Prostate gland (tissue), 2 donors: ENCODE data around the gene PXMP4.

ENCODE experiments used
- CTCF ChIP-seq, 4 experiments: fragments of 200-600 bp in 2 of 4; fragments of 450-650 bp in 2 of 4; sonication (generic) in 2 of 4; IDR thresholded peaks; 1 replicate in 3 of 4; 2 replicates in 1 of 4; pipeline ENCODE4 v1.5.1; 2016 to 2019; ENCODE audit warnings: antibody characterized with exemption in 4 of 4, mild to moderate bottlenecking in 2 of 4, moderate library complexity in 2 of 4
- POLR2AphosphoS5 ChIP-seq: sonication (generic); formaldehyde crosslinking; IDR thresholded peaks from one replicate; pipeline ENCODE4 v1.6.1; 2017; ENCODE audit warnings: antibody characterized with exemption

- TF ChIP-seq CTCF (IDR thresholded peaks at IDR 0.05): no peak
- no peak for TF ChIP-seq POLR2AphosphoS5
Observed at GRCh38 chr20:33658929-33659328, 61.2 kb downstream of the PXMP4 start.
